CD14-positive monocyte (primary cell): Measurements from ENCODE around the gene CNOT3. TPM values are rescaled to one million over a fixed set of nuclear protein-coding genes. Genes with fewer than 3 reads are reported as not detected.
A peak's percentile ranks its signal among the peaks of the same experiment; 100 is the strongest.

Source experiments
- DNase-seq, 3 donors: peaks; one replicate each; pipeline ENCODE4 v3.0.0-alpha.2; 2011 to 2022
- H2AFZ ChIP-seq: 2 replicates; pipeline ENCODE4 v1.6.0; 2012; ENCODE audit warnings: mild to moderate bottlenecking, low read depth, low read length, inconsistent platforms; ENCODE audit not compliant: insufficient read depth, poor library complexity, severe bottlenecking
- H3K27ac ChIP-seq, 2 donors: 1 replicate in 1 of 2; 2 replicates in 1 of 2; pipeline ENCODE4 v1.5.1; 2012 to 2013; ENCODE audit warnings: low read length in 2 of 2, control low read depth in 1 of 2, inconsistent platforms in 1 of 2, low read depth in 1 of 2, mild to moderate bottlenecking in 1 of 2
- H3K27me3 ChIP-seq, 2 donors: one replicate each; pipeline versions ENCODE4 v1.6.0 to v1.6.1; 2011 to 2013; ENCODE audit warnings: low read length in 2 of 2; ENCODE audit not compliant: control insufficient read depth in 2 of 2, insufficient read depth in 2 of 2
- H3K36me3 ChIP-seq, 2 donors: replicated peaks in 1 of 2; 1 replicate in 1 of 2; 2 replicates in 1 of 2; pipeline versions ENCODE4 v1.5.1 to v1.6.1; 2012 to 2013; ENCODE audit warnings: low read length in 2 of 2, control low read depth in 1 of 2, inconsistent platforms in 1 of 2, mild to moderate bottlenecking in 1 of 2; ENCODE audit not compliant: insufficient read depth in 2 of 2, control insufficient read depth in 1 of 2
- H3K4me1 ChIP-seq, 2 donors: 1 replicate in 1 of 2; 2 replicates in 1 of 2; pipeline versions ENCODE4 v1.5.1 to v1.6.1; 2012 to 2013; ENCODE audit warnings: low read length in 2 of 2, control low read depth in 1 of 2, inconsistent platforms in 1 of 2, mild to moderate bottlenecking in 1 of 2, moderate library complexity in 1 of 2; ENCODE audit not compliant: insufficient read depth in 2 of 2, control insufficient read depth in 1 of 2
- H3K4me2 ChIP-seq: replicated peaks from 2 replicates; pipeline ENCODE3; 2012; ENCODE audit warnings: low read length, moderate library complexity, mild to moderate bottlenecking; ENCODE audit not compliant: poor library complexity, severe bottlenecking; ENCODE audit errors: extremely low read depth
- H3K4me3 ChIP-seq, 3 experiments: fragments of 200-600 bp in 1 of 3; sonication (generic) in 1 of 3; replicated peaks in 1 of 3; 1 replicate in 2 of 3; 2 replicates in 1 of 3; pipeline ENCODE4 v1.5.1; 2011 to 2013; ENCODE audit warnings: low read length in 3 of 3, mild to moderate bottlenecking in 3 of 3, control low read depth in 2 of 3, low read depth in 2 of 3, inconsistent platforms in 1 of 3, moderate library complexity in 1 of 3
- H3K79me2 ChIP-seq: 2 replicates; pipeline ENCODE4 v1.6.0; 2012; ENCODE audit warnings: mild to moderate bottlenecking, control low read depth, inconsistent platforms, low read length, moderate library complexity; ENCODE audit not compliant: insufficient read depth
- H3K9ac ChIP-seq: 2 replicates; pipeline ENCODE4 v1.6.0; 2017; ENCODE audit warnings: low read length, mild to moderate bottlenecking; ENCODE audit not compliant: insufficient read depth, poor library complexity, severe bottlenecking
- H3K9me3 ChIP-seq, 2 donors: replicated peaks in 1 of 2; 1 replicate in 1 of 2; 2 replicates in 1 of 2; pipeline versions ENCODE4 v1.5.1 to v1.6.1; 2012 to 2013; ENCODE audit warnings: low read length in 2 of 2, control low read depth in 1 of 2; ENCODE audit not compliant: control insufficient read depth in 1 of 2, insufficient read depth in 1 of 2
- H4K20me1 ChIP-seq: 2 replicates; pipeline ENCODE4 v1.6.0; 2012; ENCODE audit warnings: mild to moderate bottlenecking, low read length, control low read depth, moderate library complexity; ENCODE audit not compliant: insufficient read depth
- H3K27ac Mint-ChIP-seq, 7 donors: one replicate each; pipeline ENCODE4 v1.8.0; 2020; ENCODE audit warnings: mild to moderate bottlenecking in 7 of 7, mixed read lengths in 7 of 7, moderate library complexity in 6 of 7, inconsistent platforms in 2 of 7
- H3K27me3 Mint-ChIP-seq, 3 donors: one replicate each; pipeline ENCODE4 v1.8.0; 2021 to 2022; ENCODE audit warnings: low read depth in 3 of 3, mild to moderate bottlenecking in 3 of 3, mixed read lengths in 3 of 3, moderate library complexity in 3 of 3, inconsistent platforms in 1 of 3
- H3K36me3 Mint-ChIP-seq, 2 donors: one replicate each; pipeline ENCODE4 v1.8.0; 2020; ENCODE audit warnings: mixed read lengths in 2 of 2, inconsistent platforms in 1 of 2, mild to moderate bottlenecking in 1 of 2
- H3K4me1 Mint-ChIP-seq: one replicate; pipeline ENCODE4 v1.8.0; 2020; ENCODE audit warnings: mild to moderate bottlenecking, mixed read lengths
- H3K4me3 Mint-ChIP-seq, 2 donors: one replicate each; pipeline ENCODE4 v1.8.0; 2020; ENCODE audit warnings: mild to moderate bottlenecking in 2 of 2, mixed read lengths in 2 of 2, moderate library complexity in 1 of 2
- H3K9me3 Mint-ChIP-seq, 7 donors: one replicate each; pipeline ENCODE4 v1.8.0; 2020 to 2022; ENCODE audit warnings: mixed read lengths in 7 of 7, mild to moderate bottlenecking in 6 of 7, moderate library complexity in 6 of 7, inconsistent platforms in 2 of 7
- CTCF ChIP-seq: fragments of 200-600 bp; IDR thresholded peaks from one replicate; pipeline ENCODE4 v1.8.0; 2022; ENCODE audit warnings: antibody characterized with exemption, mild to moderate bottlenecking
- WGBS: methylation state at CpG from one replicate; pipeline ENCODE4 v1.1.5; 2013; ENCODE audit warnings: missing lambda C conversion rate; ENCODE audit not compliant: insufficient coverage; 5-methylcytosine and 5-hydroxymethylcytosine counted together
- intact Hi-C, 2 donors: fragments of 100-400 bp; cut with micrococcal nuclease; formaldehyde crosslinking; loops; one replicate each; pipeline versions ENCODE4 v1.15.0 to v1.15.1; 2023
- polyA plus RNA-seq, 3 donors: library from polyadenylated mRNA; depleted of rRNA in 1 of 3; unstranded in 2 of 3; stranded (reverse) in 1 of 3; fragments of 300-500 nt in 2 of 3; fragments of >200 nt in 1 of 3; fragmentation: Illumina TruSeq in 2 of 3; gene quantifications; 1 replicate in 2 of 3; 2 replicates in 1 of 3; pipeline ENCODE4 v1.2.3, GENCODE V29; 2012 to 2021

The CNOT3 gene
- polyA plus RNA-seq, 3 donors: 3.0 to 22.5 (median 4.2) TPM

GRCh38 chr19:54145541-54146158 lies 8.1 kb downstream of the CNOT3 start:
- H3K4me3 Mint-ChIP-seq: no peak overlapping the region
- 93% methylated on average over 26 of the region's 28 CpGs for WGBS
- intact Hi-C loops: no loop called here

DNA sequence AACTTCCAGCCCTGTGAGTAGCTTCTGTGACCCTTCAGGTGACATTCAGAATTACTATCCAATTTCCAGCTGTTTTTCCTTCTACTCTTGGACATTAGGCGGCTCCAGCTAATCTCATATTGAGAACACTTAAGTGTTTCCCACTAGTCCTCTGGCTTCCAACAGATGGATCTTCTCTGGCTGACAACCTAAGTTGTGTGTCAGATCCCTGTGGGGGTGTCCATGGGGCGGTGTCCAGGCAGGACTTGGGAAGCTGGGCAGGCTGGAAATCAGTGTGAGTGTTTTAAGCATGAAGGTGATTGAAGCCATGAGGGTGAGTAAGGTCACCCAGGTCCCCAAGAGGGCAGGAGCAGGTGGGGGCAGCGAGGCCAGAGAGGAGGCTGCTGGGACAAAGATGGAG lies 10.1 kb downstream of the CNOT3 start:
- Histone ChIP-seq H2AFZ (no peak overlapping the region), H3K36me3 (peaks cover 93 to 99% of the 10 kb centered on the region in 2 donors), H3K79me2 (peaks cover 8% of the 10 kb centered on the region), H3K4me1 (no peaks in the 10 kb centered on the region), H3K9ac (no peak overlapping the region), H3K4me3 (no peak overlapping the region), H3K4me2 (no peak overlapping the region), H3K9me3 (no peaks in the 10 kb centered on the region), H4K20me1 (peaks cover 82% of the 10 kb centered on the region), H3K27me3 (no peaks in the 10 kb centered on the region), H3K27ac (no peak overlapping the region)
- intact Hi-C loops: no loop called here
- no peak overlapping the region for H3K4me3 Mint-ChIP-seq
- peak overlapping the region in 2 of 7 donors; percentile 6 to 9 for H3K27ac Mint-ChIP-seq
- TF ChIP-seq CTCF: no peak
- no peaks in the 10 kb centered on the region for H3K9me3 Mint-ChIP-seq
- H3K36me3 Mint-ChIP-seq: peaks cover 87 to 98% of the 10 kb centered on the region in 2 donors
- DNase-seq: no peak
- H3K27me3 Mint-ChIP-seq: peaks cover 0 to 2% (median 0%) of the 10 kb centered on the region in 3 donors
- WGBS: 86% methylated on average over 1 of the region's 3 CpGs
- H3K4me1 Mint-ChIP-seq: no peaks in the 10 kb centered on the region

More at GRCh38 chr19:54145541-54146158, 8.1 kb downstream of the CNOT3 start:
- Histone ChIP-seq H3K27me3 (no peaks in the 10 kb centered on the region), H3K36me3 (peaks cover 94 to 99% of the 10 kb centered on the region in 2 donors), H4K20me1 (peaks cover 87% of the 10 kb centered on the region), H3K4me1 (no peaks in the 10 kb centered on the region), H3K9ac (no peak overlapping the region), H3K27ac (no peak overlapping the region), H2AFZ (no peak overlapping the region), H3K79me2 (peaks cover 28% of the 10 kb centered on the region), H3K4me3 (no peak overlapping the region), H3K9me3 (no peaks in the 10 kb centered on the region), H3K4me2 (no peak overlapping the region)
- Mint-ChIP-seq H3K4me1 (peaks cover 4% of the 10 kb centered on the region), H3K9me3 (no peaks in the 10 kb centered on the region), H3K27me3 (no peaks in the 10 kb centered on the region), H3K27ac (no peak overlapping the region), H3K36me3 (peaks cover 83 to 94% of the 10 kb centered on the region in 2 donors)
- TF ChIP-seq CTCF: no peak
- no peak for DNase-seq
